ENCODE data around the gene METTL1.

Gene METTL1

DNA sequence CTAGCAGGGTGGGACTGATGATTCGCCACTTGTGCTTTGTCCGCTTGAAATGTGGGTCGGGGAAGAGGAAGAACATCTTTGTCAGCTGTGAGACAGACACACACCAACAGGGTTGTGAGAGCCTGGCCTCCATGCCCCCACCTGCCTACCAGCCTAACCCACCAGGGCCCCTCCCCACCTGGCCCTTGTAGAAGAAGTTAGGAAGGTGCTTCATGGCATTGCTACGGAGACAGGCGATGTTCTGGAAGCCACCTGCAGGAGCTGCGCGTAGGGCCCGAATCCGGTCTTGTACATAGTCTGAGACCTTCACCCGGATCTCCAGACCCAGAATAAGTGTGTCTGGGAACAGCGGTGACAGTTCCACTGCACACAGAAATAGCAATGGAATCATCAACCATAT, 2.3 kb downstream of the METTL1 start:
- in situ Hi-C loops (cut with MboI; ENCODE audit: low sequenced_read_pairs): no loop called here

GRCh38 chr12:57767876-57768275, 4.0 kb downstream of the METTL1 start:
- in situ Hi-C loops (cut with MboI; ENCODE audit: low sequenced_read_pairs): no loop called here

DNA sequence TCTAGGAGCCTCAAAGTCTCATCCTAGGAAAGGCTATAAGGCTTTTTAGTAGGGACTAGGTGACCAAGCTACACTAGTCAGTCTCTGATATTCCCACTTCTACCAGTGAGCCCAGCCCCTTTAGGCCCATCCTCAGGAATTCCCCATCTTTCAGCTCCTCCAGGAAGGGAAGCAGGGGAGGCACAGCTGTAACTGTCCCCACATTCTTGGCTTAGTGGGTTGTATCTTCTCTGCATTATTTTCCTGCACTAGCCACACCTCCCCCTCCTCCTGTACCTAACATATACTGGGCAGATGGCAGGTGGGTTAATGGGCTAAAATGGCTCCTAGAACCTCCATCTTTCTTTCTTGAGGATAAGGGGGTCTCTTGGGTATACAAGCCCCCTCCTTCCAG, 4.6 kb downstream of the METTL1 start:
- in situ Hi-C loops (cut with MboI; ENCODE audit: low sequenced_read_pairs): no loop called here

- in situ Hi-C loops (cut with MboI; ENCODE audit: low sequenced_read_pairs): no loop called here
Measured at GRCh38 chr12:57766464-57767304, 5.2 kb downstream of the METTL1 start, which contains the start of gene CYP27B1. Gene CYP27B1, minus strand, starts transcription at chr12:57767078. Its CDS starts 37 bp downstream, at chr12:57767041.

DNA sequence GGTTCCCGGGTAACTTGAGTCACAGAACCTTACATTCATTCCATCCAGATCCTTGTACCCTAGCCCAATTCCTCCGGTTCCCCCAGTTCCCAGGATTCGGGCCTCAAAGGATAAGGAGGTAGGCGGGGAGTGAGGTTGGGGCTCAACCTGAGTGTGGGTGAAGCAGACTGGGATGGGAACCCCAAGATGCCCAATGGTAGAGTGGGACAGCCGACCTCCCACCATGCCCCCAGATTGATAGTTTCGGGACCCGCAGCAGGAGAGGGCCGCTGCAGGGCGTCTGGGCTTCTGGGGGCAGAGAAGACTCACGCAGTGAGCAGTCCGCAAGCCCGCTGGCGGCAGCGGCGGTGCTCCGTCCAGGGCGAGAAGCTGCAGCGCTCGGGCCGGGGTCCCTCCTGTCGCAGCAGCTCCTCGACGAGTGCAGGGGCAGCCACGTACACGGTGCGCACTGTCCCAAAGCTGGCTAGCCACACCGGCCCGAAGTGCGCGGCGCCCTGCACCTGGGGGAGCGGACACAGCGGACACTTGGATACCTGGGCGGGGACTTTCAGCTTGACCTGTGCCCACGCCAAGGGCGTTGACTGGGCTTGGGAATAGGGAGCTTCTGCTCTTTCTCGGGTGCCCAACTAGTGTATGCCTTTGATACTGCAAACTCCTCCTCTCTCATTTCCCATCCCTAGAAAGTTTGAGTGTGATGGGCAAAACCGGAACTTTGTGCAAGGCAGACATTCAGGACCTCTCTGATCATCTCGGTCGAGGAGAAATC, 6.0 kb downstream of the METTL1 start:
- in situ Hi-C loops (cut with MboI; ENCODE audit: low sequenced_read_pairs): no loop called here

DNA sequence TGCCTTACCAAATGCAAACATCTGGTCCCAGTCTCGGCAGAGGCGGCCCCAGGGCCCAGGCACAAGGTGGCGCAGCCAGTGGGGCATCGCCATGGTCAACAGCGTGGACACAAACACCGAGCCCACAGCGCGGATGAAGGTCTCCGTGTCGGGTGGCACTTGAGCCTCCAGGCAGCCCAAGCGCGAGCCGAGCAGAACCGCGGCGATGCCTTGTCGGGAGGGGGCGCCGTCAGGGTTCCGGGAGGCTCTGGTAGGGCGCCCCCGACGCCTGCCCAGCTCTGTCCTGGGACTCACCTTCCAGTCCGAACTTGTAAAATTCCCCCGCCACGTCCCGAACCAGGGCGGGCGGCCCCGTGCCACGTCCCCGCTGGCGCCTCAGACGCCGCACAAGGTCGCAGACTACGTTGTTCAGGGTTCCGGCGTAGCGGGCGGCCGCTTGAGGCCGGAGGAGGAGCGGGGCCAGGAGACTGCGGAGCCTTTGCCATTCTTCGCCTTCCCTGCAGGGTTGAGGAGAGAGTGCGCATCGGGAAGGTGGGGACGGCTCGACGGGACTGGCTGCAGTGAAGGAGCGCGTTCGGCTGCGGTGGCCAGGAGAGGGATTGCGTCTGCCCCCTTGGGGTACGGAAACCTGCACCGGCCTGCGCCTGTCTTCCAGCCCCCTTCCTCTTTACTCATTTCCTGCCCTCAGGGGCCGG, 6.8 kb downstream of the METTL1 start:
- in situ Hi-C loops (cut with MboI; ENCODE audit: low sequenced_read_pairs): no loop called here

GRCh38 chr12:57764662-57765002, 7.3 kb downstream of the METTL1 start:
- in situ Hi-C loops (cut with MboI; ENCODE audit: low sequenced_read_pairs): no loop called here

DNA sequence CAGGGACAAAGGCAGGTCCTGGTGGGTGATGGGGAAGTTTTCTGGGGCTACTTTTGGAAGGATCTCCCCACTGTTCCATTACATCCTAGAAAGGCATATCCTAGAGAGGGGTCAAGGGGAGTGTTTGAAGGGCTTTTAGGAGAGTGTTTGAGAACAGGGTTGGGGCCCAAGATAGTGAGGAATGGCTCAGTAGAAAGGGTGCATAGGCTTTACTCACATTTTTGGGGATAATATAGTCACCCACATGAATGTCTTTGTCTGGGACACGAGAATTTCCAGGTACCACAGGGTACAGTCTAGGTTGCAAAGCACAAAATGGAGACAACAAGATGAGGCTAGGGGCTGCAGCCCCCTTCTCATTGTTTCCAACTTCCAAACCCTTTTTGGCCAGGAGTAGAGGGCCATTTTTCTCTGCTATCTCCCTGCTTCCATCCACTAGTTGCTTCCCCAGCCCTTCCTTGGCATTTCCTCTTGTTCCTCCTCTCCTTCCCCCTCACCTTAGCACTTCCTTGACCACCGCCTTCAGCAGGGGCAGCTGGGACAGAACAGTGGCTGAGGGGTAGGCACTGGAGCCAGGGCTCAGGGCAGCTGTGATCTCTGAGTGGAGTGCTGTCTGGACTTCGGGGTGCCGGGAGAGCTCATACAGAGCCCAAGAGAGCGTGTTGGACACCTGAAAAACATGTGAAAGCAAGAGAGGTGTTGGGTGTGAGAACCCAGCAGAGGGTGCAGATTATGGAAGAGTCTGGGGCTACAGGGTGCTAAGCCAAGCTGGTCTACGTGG, 7.8 kb downstream of the METTL1 start:
- in situ Hi-C loops (cut with MboI; ENCODE audit: low sequenced_read_pairs): no loop called here

DNA sequence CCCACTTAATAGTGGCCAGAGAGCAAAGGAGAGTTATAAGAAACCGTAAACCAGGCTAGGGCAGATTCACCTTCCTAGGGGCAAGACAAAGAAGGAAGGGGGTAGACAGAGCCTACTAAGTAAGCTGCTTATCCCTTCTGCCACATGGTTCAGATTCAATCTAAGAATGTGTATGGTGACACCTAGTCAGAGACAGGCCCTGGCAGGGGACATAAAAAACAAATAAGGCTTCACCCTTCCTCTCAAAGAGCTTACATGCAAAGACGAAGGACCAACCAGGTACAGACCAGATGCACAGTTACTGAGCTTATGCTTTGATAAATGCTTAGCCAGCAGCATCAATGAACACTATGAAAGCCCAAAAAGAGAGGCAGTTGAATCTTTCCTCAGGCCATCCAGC, 9.4 kb downstream of the METTL1 start:
- in situ Hi-C loops (cut with MboI; ENCODE audit: low sequenced_read_pairs): no loop called here

GRCh38 chr12:57761391-57761998, 10.4 kb downstream of the METTL1 start:
- in situ Hi-C loops (cut with MboI; ENCODE audit: low sequenced_read_pairs): no loop called here

DNA sequence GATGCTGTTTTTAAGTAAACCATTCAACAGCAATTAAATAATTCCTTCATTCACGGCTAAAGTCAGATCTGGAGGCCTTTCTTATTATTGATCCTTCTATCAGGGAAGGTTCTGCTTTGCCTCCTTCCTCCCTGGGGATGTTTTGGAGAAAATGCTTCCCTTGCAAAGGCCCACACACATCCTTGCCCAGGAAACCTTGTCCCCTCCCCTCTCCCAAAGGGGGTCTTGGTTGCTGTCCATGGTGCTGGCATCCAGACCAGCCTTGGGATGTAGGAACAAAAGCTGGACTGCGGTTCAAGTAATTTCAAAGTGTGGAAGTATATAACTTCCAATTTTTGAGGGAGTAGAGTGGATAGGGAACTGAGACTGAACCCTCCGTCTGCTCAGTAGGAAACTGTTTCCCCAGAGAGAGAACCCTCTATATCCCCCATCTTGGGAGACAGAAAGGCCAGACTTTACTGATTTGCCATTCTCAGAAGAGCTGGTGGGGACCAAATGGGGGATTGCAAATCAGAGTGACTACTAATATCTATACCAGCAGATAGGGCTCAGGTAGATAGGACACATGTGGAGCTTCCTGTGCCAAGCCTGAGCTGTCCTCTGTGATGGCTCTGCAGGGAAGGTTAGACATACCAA, 11.4 kb downstream of the METTL1 start:
- in situ Hi-C loops (cut with MboI; ENCODE audit: low sequenced_read_pairs): no loop called here

DNA sequence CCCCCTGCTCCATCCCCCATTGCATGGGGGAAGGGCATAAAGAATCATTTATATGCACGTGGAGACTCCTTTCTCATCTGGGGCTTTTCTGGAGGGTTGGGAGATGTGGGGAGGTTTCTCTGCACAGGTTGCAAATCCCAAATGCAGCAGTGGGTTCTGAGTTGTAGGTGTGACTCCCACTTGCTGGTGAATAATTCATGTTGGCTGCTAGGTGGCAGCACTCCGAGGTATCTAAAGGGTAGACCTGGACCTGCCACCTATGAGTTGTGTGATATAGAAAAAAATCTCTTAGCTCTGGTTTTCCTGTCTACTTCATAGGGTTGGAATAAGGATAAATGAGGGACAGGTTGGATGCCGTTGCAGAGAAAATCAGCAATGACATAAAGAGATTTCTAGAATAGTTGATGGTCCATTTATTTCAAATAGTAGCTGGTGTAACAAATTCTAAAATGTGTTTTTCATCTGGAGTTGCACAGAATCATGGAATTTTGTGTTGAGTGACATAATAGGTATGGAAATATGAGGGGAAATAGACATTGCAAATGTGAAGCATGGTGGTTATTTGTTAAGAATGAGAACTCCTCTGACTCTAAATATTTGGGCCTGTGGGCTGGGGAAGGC, 12.4 kb downstream of the METTL1 start:
- in situ Hi-C loops (cut with MboI; ENCODE audit: low sequenced_read_pairs): no loop called here

- in situ Hi-C loops (cut with MboI; ENCODE audit: low sequenced_read_pairs): no loop called here
Measured at GRCh38 chr12:57758552-57759359, 13.1 kb downstream of the METTL1 start.

DNA sequence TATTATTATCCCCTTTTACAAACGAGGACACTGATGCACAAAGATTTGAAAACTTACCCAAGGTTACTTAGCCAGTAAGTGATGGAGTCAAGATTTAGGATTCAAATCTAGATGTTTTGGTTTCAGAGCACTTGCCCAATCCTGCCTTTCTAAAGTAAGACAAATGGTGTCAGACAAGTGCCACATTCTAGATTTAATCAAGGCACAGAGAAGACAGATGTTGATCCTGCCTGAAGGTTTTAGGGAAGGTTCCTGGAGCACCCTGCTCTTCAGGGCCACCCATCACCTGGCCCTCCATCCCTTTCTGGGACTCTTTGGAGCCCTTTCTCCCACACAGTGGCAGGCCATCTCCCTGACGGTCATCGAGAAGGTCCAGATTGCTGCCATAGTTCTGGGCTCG, 14.1 kb downstream of the METTL1 start:
- in situ Hi-C loops (cut with MboI; ENCODE audit: low sequenced_read_pairs): no loop called here

GRCh38 chr12:57756406-57757341, 15.2 kb downstream of the METTL1 start:
- in situ Hi-C loops (cut with MboI; ENCODE audit: low sequenced_read_pairs): no loop called here

- in situ Hi-C loops (cut with MboI; ENCODE audit: low sequenced_read_pairs): no loop called here
Measured at GRCh38 chr12:57755454-57756372, 16.2 kb downstream of the METTL1 start.

- in situ Hi-C loops (cut with MboI; ENCODE audit: low sequenced_read_pairs): no loop called here
Measured at GRCh38 chr12:57755194-57755453, 16.8 kb downstream of the METTL1 start.

Data from HL-60/S4 treated with retinoic acid at 250 ng/mL for 4 days and 3 days (cell line).